HG02943 (cell line): ENCODE measurements around the gene PRODH2.
"Not testable (repeated sequence)": the region's sequence is repeated elsewhere in the genome, so short reads cannot be mapped to it uniquely, and the experiment has no call there.

Experiments
- ATAC-seq: cut with Tn5 transposase; IDR thresholded peaks from one replicate; pipeline ENCODE4 v1.9.1; 2021; ENCODE audit warnings: mild to moderate bottlenecking, low read depth, moderate library complexity; ENCODE audit not compliant: unreplicated experiment

The PRODH2 gene

GRCh38 chr19:35844482-35845214, 32.0 kb upstream of the PRODH2 start:
- ATAC-seq, result no peak

GRCh38 chr19:35843676-35844481, 31.2 kb upstream of the PRODH2 start:
- no peak for ATAC-seq

- no peak for ATAC-seq
These were observed 30.1 kb upstream of the PRODH2 start for GRCh38 chr19:35842666-35843272.

- no peak for ATAC-seq
These were observed 29.4 kb upstream of the PRODH2 start for GRCh38 chr19:35841961-35842595.

- ATAC-seq, result not testable (repeated sequence)
These were observed 23.5 kb upstream of the PRODH2 start for GRCh38 chr19:35836096-35836495.

- no peak for ATAC-seq
These were observed 21.3 kb upstream of the PRODH2 start for GRCh38 chr19:35833972-35834371.

GRCh38 chr19:35832054-35832453, 19.4 kb upstream of the PRODH2 start:
- no peak for ATAC-seq

- no peak for ATAC-seq
These were observed 18.3 kb upstream of the PRODH2 start for GRCh38 chr19:35830986-35831385.

- ATAC-seq, result no peak
These were observed 16.2 kb upstream of the PRODH2 start for GRCh38 chr19:35828692-35829301.

- no peak for ATAC-seq
These were observed 11.5 kb upstream of the PRODH2 start for GRCh38 chr19:35824150-35824549.

- ATAC-seq, result no peak
These were observed 9.9 kb upstream of the PRODH2 start for GRCh38 chr19:35822579-35822978.

- no peak for ATAC-seq
These were observed 5.8 kb upstream of the PRODH2 start for GRCh38 chr19:35818445-35818844.

- no peak for ATAC-seq
These were observed 4.2 kb upstream of the PRODH2 start for GRCh38 chr19:35816846-35817245.

- no peak for ATAC-seq
These were observed 3.6 kb upstream of the PRODH2 start for GRCh38 chr19:35816262-35816661.

GRCh38 chr19:35813043-35813890, 622 bp upstream of the PRODH2 start:
- no peak for ATAC-seq

GRCh38 chr19:35811317-35812219, 1.1 kb downstream of the PRODH2 start:
- no peak for ATAC-seq

GRCh38 chr19:35807633-35808032, 5.0 kb downstream of the PRODH2 start:
- no peak for ATAC-seq

GRCh38 chr19:35806597-35806996, 6.0 kb downstream of the PRODH2 start:
- ATAC-seq, result no peak
